GM19025 (cell line): ENCODE data around the gene TEX11.
"Not testable (repeated sequence)": the region's sequence is repeated elsewhere in the genome, so short reads cannot be mapped to it uniquely, and the experiment has no call there.

Experiments
- ATAC-seq: cut with Tn5 transposase; IDR thresholded peaks from one replicate; pipeline ENCODE4 v1.9.1; 2021; ENCODE audit warnings: mild to moderate bottlenecking, low read depth, moderate library complexity; ENCODE audit not compliant: unreplicated experiment

The TEX11 gene

DNA sequence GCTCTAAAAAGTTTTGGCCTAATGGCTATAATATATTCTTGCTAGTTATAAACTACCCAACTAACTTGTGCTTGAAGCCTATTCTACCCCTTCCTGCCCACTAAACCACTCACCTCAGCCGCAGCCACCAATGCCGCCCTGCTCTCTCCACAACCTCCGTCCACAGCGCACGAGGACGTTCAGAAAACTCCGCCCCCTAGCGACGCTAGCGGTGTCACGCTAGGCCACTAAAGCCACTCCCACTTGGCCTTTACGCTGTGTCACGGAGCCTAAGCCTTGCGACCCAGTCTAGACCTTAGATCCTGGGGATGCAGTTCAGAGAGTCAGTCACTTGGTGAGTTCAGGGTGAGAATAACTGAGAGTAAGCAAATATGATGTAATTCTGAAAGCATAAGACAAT, at the start of gene TEX11:
Gene TEX11, minus strand, starts transcription at position 171 of the 400 bp plus-strand sequence. CDS start 922 bp downstream, outside the sequence.
- no peak for ATAC-seq

DNA sequence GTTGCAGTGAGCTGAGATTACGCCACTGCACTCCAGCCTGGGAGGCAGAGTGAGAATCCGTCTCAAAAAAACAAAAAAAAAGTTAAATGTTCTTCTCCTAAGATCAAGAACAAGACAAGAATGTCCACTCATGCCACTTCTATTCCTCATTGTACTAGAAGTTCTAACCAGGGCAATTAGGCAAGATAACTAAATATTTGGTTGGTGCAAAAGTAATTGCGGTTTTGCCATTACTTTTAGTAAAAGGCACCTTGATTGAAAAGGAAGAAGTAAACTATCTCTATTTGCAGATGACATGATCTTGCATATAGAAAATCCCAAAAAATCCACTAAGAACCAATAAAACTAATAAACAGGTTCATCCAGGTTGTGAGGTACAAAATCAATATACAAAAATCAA, 46.4 kb upstream of the TEX11 start:
- ATAC-seq, result no peak

DNA sequence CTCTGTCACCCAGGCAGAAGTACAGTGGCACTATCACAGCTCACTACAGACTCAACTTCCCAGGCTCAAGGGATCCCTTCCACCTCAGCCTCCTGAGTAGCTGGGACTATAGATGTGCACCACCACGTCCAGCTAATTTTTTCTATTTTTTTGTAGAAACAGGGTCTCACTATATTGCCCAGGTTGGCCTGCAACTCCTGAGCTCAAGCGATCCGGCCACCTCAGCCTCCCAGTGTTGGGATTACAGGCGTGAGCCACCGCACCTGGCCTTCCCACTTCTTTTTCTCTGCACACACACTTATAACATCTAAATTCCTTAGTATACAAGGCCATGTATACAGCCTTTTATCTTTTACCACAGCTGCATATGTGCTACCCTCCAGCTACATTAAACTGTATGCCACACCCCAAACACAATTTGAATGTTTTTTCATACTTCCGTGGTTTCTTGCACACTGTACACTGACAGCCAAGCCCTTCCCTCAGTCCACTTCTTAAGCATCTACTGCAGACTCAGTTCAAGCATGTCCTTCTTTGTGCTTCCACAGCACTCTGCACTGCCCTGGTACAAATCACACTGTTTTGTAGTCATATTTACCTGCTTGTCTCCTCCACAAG, 15.9 kb upstream of the TEX11 start:
- ATAC-seq, result no peak

DNA sequence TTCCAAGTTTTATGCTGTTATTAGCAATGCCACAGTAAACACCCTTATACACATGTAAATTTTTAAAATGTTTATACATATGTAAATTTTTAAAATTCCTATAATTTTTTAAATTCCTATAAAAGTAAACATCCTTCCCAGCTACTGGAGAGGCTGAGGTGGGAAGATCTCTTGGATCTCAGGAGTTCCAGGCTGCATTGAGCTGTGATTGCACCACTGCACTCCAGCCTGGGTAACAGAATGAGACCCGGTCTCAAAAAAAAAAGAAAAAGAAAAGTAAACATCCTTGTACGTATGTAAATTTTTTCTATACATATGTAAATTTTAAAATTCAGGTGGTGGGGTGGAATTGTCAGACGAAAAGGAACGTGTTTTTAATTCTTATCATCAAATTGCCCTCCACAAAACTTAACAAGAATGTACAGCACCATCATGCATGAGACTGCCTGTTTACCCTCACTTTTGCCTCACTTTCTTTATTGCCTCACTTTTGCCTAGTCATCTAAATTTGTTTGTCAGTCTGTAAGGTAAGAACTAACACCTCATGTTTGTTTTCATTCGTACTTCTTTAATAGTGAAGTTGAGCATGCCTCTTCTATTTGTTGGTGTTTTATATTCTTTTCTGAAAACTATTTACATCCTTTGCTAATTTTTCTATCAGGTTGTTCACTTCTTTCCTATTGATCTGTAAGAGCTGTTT, 14.4 kb upstream of the TEX11 start:
- no peak for ATAC-seq

DNA sequence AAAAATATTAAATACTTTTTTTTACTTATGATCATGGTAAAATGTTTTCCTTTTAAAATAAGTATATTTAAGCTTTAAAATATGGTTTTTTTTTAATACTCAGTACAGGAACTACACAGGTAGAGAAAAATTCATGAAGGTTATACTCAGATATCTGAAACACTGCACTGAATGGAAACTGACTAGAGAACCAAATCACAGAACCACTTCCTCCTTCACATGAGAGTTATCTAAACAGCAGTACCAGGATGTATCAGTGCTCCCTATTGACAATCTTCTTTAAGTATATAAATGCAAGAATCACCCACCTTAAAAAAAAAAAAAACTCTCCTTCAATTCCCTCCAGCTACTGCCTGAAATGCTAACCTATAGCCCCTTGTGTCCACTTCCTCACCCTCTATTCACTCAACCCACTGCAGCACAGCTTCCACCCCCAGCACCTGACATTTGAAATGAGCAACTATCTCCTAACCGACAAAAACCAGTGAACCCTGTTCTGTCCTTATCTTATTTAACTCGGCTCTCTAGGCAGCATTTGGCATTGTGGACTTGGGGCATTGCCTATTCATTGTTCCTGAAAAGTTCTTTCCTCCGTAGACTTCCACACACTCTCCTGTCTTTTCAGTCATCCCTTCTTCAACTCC, 13.3 kb upstream of the TEX11 start:
- no peak for ATAC-seq

DNA sequence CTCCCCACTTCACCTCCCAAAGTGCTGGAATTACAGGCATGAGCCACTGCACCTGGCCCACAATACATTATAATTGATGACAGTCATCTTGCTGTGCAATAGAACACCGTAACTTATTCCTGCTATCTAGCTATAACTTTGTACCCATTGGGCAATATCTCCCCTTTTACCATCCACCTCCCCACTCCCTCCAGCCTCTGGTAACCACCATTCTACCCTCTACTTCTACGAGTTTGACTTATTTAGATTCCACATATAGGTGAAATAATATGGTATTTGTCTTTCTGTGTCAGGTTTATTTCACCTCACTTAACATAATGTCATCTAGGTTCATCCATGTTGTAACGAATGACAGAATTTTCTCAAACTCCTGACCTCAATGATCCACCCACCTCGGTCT, 8.2 kb upstream of the TEX11 start:
- no peak for ATAC-seq

DNA sequence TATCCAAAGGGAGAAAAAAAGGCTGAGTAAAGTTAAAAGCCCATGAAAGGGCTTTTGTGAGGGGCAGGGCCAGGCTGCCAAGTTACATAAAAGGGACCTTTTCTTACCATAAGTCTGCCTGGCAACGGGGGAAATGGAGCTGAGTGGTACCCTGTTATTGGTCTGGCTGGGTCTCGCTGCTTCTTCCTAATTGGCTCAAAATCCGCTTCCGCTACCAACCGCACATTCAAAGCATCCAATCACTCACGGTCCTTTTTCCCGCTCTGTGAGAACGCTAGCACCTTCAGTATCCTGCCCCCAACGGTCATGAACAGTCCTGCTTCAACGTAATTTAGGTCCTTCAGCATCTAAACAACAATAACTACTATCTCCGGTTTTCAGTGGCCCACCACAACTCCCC, 611 bp downstream of the TEX11 start:
- ATAC-seq, result no peak

DNA sequence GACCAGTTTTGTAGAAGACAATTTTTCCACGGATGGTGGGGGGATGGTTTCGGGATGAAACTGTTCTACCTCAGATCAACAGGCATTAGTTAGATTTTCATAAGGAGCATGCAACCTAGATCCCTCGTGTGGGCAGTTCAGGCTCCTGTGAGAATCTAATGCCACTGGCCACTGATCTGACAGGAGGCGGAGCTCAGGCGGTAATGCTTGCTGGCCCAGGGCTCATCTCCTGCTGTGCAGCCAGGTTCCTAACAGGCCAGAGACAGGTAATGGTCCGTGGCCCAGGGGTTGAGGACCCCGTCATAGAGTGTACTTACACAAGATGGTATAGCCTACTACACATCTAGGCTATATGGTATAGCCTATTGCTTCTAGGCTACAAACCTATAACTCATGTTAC, 7.0 kb downstream of the TEX11 start:
- no peak for ATAC-seq

DNA sequence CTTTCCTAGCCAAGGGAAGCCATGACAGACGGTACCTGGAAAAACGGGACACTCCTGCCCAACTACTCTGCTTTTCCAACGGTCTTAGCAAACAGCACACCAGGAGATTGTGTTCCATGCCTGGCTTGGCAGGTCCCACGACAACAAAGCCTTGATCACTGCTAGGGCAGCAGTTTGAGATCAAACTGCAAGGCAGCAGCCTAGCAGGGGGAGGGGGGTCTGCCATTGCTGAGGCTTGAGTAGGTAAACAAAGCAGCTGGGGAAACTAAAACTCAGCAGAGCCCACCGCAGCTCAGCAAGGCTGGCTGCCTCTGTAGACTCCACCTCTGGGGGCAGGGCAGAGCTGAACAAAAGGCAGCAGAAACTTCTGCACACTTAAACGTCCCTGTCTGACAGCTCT, 18.1 kb downstream of the TEX11 start:
- not testable (repeated sequence) for ATAC-seq

DNA sequence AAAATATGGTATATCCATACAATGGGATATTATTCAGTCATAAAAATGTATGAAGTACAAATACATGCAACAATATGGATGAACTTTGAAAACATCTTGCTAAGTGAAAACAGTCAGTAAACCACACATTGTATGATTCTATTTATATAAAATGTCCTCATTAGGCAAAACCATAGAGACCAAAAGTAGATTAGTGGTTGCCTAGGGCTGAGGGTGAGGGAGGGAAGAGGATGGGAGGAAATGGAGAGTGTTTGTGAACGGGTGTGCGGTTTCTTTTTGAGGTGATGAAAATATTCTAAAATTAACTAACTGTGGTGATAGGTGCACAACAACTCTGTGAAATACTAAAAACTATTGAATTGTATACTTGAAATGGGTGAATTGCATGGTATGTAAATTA, 29.6 kb downstream of the TEX11 start:
- no peak for ATAC-seq

DNA sequence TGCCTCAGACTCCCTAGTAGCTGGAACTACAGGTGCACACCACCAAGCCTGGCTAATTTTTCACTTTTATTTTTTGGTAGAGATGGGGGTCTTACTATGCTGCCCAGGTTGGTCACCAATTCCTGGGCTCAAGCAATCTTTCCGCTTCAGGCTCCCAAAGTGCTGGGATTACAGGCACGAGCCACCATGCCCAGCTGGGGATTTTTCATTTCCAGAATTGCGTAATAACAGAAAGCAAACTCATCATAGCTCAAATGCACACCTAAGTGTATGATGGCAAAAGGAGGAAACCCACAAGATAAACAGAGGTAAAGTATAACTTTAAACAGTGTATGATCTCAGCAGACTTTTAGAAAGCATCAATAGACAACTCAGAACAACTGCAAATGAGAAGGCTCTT, 56.2 kb downstream of the TEX11 start:
- no peak for ATAC-seq

DNA sequence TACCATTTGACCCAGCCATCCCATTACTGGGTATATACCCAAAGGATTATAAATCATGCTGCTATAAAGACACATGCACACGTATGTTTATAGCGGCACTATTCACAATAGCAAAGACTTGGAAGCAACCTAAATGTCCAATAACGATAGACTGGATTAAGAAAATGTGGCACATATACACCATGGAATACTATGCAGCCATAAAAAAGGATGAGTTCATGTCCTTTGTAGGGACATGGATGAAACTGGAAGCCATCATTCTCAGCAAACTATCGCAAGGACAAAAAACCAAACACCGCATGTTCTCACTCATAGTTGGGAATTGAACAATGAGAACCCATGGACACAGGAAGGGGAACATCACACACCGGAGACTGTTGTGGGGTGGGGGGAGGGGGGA, 64.4 kb downstream of the TEX11 start:
- ATAC-seq, result not testable (repeated sequence)

DNA sequence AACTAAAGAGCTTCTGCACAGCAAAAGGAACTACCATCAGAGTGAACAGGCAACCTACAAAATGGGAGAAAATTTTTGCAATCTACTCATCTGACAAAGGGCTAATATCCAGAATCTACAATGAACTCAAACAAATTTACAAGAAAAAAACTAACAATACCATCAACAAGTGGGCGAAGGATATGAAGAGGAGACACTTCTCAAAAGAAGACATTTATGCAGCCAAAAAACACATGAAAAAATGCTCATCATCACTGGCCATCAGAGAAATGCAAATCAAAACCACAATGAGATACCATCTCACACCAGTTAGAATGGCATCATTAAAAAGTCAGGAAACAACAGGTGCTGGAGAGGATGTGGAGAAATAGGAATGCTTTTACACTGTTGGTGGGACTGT, 64.9 kb downstream of the TEX11 start:
- ATAC-seq, result not testable (repeated sequence)

DNA sequence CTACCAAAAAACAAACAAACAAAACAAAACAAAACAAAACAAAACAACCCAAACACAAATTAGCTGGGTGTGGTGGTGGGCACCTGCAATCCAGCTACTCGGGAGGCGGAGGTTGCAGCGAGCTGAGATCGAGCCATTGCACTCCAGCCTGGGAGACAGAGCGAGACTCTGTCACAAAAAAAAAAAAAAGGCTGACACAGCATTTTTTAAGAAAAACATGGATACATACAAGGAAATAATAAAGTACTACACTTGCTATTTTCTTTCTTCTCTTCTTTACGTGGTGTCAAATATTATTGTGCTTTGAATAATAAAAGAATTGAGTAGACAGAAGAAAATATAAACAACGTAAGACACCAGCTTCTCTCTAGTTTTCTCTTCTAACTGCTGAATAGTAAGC, 73.9 kb downstream of the TEX11 start:
- ATAC-seq, result no peak

DNA sequence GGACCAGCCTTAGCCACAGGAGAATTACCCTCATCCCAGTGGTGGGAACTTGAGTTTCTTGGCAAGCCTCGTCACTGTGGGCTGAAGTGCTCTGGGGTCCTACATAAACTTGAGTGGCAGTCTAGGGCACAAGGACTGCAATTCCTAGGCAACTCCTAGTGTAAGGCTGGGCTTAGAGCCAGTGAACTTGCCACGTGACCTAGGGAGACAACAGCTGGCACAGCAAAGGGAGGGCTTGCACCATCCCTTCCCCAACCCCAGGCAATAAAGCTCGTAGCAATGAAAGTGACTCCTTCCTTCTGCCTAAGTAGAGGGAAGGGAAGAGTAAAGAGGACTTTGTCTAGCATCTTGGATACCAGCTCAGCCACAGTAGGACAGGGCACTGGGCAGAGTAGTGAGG, 81.8 kb downstream of the TEX11 start:
- no peak for ATAC-seq

DNA sequence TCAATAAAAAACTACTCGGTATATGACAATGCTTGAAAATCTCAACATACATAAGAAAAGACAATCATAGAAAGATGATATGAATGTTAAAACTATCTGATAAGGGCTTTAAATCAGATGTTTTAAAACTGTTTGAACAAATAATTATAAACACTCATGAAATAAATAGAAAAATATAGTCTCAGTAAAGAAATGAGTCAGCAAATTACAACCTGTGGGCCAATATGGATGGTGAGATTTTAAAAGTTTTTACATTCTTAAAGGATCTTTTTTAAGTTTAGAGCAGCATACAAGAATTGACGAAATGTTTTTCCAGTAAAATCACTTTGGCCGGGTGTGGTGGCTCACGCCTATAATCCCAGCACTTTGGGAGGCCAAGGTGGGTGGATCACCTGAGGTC, 83.1 kb downstream of the TEX11 start:
- ATAC-seq, result no peak

DNA sequence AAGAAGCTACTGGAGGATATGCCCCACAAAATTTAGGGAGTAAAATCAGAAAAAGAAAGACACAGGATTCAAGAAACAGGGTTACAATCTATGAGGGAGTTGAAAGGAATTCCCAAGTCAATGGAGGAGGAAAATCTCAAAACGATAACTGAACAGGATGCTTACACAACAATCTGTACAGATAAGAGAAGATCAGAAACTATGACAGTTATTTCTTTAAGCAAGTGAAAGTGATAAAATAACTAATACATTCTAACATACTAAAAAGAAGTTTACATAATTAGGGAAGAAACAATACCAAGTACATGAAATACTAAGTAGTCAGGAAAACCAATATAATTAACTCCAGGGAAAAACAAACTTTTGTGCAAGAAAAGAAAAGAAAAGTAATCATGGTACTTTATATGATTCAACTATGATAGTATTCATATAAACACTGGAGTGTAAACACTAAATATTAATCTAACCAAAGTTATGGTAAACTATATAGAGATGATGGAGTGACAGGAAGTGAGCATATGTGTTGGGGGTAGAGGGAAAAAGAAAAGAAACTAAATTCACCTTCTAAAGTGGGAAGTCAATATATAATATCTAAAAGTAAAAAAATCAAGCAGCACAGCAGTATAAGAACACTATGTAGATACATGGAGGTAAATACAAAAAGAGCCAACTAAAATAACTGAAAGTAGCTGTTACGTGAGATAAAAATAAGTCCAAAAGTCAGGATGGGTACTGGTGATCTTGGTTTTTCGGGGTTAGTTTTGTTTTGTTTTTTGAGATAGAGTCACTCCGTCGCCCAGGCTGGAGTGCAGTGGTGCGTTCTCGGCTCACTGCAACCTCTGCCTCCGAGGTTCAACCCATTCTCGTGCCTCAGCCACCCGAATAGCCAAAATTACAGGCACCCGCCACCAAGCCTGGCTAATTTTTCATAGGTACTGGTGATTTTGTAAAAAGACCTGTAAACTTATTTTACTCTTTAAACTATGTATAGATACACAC, 99.3 kb downstream of the TEX11 start:
- ATAC-seq, result no peak

DNA sequence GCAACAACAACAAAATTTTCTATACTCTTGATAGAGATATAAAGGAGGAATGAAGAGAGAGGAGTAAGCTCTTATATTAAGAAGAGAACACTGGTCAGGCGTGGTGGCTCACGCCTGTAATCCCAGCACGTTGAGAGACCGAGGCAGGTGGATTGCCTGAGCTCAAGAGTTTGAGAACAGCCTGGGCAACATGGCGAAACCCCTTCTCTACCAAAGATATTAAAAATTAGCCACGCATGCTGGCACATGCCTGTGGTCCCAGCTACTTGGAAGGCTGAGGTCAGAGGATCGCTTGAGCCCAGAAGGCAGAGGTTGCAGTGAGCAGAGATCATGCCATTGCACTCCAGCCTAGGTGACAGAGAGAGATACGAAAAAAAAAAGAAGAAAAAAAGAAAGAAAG, 102.4 kb downstream of the TEX11 start:
- no peak for ATAC-seq

DNA sequence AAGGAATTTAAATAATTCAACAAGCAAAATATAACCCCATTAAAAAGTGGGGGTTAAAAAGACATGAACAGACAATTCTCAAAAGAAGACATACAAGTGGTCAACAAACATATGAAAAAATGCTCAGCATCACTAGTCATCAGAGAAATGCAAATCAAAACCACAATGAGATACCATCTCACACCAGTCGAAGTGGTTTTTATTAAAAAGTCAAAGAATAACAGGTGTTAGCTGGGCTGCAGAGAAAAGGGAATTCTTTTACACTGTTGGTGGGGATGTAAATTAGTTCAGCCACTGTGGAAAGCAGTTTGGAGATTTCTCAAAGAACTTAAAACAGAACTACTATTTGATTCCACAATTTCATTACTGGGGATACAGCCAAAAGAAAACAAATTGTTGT, 111.8 kb downstream of the TEX11 start:
- not testable (repeated sequence) for ATAC-seq

DNA sequence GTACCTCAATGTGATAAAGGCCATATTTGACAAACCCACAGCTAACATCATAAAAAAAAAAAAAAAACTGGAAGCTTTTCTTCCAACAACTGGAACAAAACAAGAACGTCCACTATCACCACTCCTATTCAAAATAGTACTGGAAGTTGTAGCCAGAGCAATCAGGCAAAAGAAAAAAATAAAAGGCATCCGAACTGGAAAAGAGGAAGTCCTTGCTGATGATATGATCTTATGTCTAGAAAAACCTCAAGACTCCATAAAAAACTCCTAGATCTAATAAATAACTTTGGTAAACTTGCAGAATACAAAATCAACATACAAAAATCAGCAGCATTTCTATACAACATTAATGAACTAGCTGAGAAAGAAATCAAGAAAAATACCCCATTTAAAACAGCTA, 134.3 kb downstream of the TEX11 start:
- ATAC-seq, result no peak
